WTC11 (cell line): ENCODE data around the gene RNF25. TPM values are rescaled to one million over a fixed set of nuclear protein-coding genes. Genes with fewer than 3 reads are reported as not detected.

Source experiments
- ATAC-seq: fragments of 200-7000 bp; cut with Tn5 transposase; 2 replicates; pipeline ENCODE4 v1.10.0; 2021; ENCODE audit warnings: mild to moderate bottlenecking, moderate library complexity
- Bru-seq: library from RNA; stranded (reverse); fragments of 400-500 nt; gene quantifications from one replicate; lab custom pipeline; 2021; lab: Mats Ljungman, UMichigan
- CTCF ChIA-PET: fragments of 300-600 bp; sonication (Branson Sonifier 250); formaldehyde crosslinking; loops from one replicate; lab custom pipeline; 2021; ENCODE audit warnings: antibody characterized with exemption; lab: Charles Lee
- POLR2A ChIA-PET: fragments of 350-600 bp; sonication (Branson Sonifier 250); formaldehyde crosslinking; loops from one replicate; lab custom pipeline; 2021; ENCODE audit warnings: antibody characterized with exemption; lab: Charles Lee
- DNase-seq: peaks from one replicate; pipeline ENCODE4 v3.0.0; 2021; ENCODE audit warnings: low spot score
- H3K27ac Mint-ChIP-seq: 2 replicates; pipeline ENCODE4 v1.8.0; 2021; ENCODE audit warnings: mixed read lengths
- H3K27me3 Mint-ChIP-seq: 2 replicates; pipeline ENCODE4 v1.8.0; 2021; ENCODE audit warnings: low read depth, mild to moderate bottlenecking, moderate library complexity, mixed read lengths
- H3K36me3 Mint-ChIP-seq: 2 replicates; pipeline ENCODE4 v1.8.0; 2021; ENCODE audit warnings: mixed read lengths
- H3K4me1 Mint-ChIP-seq: 2 replicates; pipeline ENCODE4 v1.8.0; 2022; ENCODE audit warnings: mixed read lengths
- H3K4me3 Mint-ChIP-seq: 2 replicates; pipeline ENCODE4 v1.8.0; 2021; ENCODE audit warnings: mild to moderate bottlenecking, moderate library complexity, mixed read lengths
- H3K9me3 Mint-ChIP-seq: 2 replicates; pipeline ENCODE4 v1.8.0; 2021; ENCODE audit warnings: mixed read lengths
- AFF4 ChIP-seq: sonication (generic); formaldehyde crosslinking; IDR thresholded peaks from 2 replicates; pipeline ENCODE4 v1.8.1; 2023; ENCODE audit warnings: mild to moderate bottlenecking, missing genetic modification reagents, borderline replicate concordance
- ARID4B ChIP-seq: sonication (generic); formaldehyde crosslinking; IDR thresholded peaks from 2 replicates; pipeline ENCODE4 v1.8.0; 2023; ENCODE audit warnings: missing genetic modification reagents, mild to moderate bottlenecking, borderline replicate concordance
- CREB1 ChIP-seq: sonication (generic); formaldehyde crosslinking; IDR thresholded peaks from 2 replicates; pipeline ENCODE4 v1.8.0; 2023; ENCODE audit warnings: mild to moderate bottlenecking, missing genetic modification reagents
- EMX1 ChIP-seq: fragments of 250-450 bp; sonication (Bioruptor Pico); IDR thresholded peaks from 2 replicates; pipeline ENCODE4 v1.8.0; 2021; ENCODE audit warnings: mild to moderate bottlenecking
- ERG ChIP-seq: fragments of 250-450 bp; sonication (Bioruptor Pico); IDR thresholded peaks from 2 replicates; pipeline ENCODE4 v1.8.0; 2021; ENCODE audit warnings: mild to moderate bottlenecking
- ETV6 ChIP-seq: sonication (generic); formaldehyde crosslinking; IDR thresholded peaks from 2 replicates; pipeline ENCODE4 v1.8.1; 2022; ENCODE audit warnings: mild to moderate bottlenecking, missing genetic modification reagents
- FOXK1 ChIP-seq: sonication (generic); formaldehyde crosslinking; IDR thresholded peaks from 2 replicates; pipeline ENCODE4 v1.8.0; 2022; ENCODE audit warnings: mild to moderate bottlenecking, moderate library complexity, missing genetic modification reagents
- GABPB1 ChIP-seq: sonication (generic); formaldehyde crosslinking; IDR thresholded peaks from 2 replicates; pipeline ENCODE4 v1.8.1; 2023; ENCODE audit warnings: mild to moderate bottlenecking, missing genetic modification reagents
- MAX ChIP-seq: sonication (generic); formaldehyde crosslinking; IDR thresholded peaks from 2 replicates; pipeline ENCODE4 v1.8.0; 2022; ENCODE audit warnings: mild to moderate bottlenecking, missing genetic modification reagents
- SP1 ChIP-seq: sonication (generic); formaldehyde crosslinking; conservative IDR thresholded peaks from 2 replicates; pipeline ENCODE4 v1.8.1; 2022; ENCODE audit warnings: missing genetic modification reagents
- TEAD1 ChIP-seq: sonication (generic); formaldehyde crosslinking; IDR thresholded peaks from 2 replicates; pipeline ENCODE4 v1.8.0; 2022; ENCODE audit warnings: mild to moderate bottlenecking, missing genetic modification reagents
- USF2 ChIP-seq: sonication (generic); formaldehyde crosslinking; IDR thresholded peaks from 2 replicates; pipeline ENCODE4 v1.8.1; 2023; ENCODE audit warnings: mild to moderate bottlenecking, missing genetic modification reagents, moderate library complexity
- ZNF232 ChIP-seq: sonication (generic); formaldehyde crosslinking; IDR thresholded peaks from 2 replicates; pipeline ENCODE4 v1.8.0; 2022; ENCODE audit warnings: mild to moderate bottlenecking, missing genetic modification reagents
- ZNF281 ChIP-seq: sonication (generic); formaldehyde crosslinking; IDR thresholded peaks from 2 replicates; pipeline ENCODE4 v1.8.0; 2023; ENCODE audit warnings: mild to moderate bottlenecking, missing genetic modification reagents
- ZNF396 ChIP-seq: fragments of 250-450 bp; sonication (Bioruptor Pico); IDR thresholded peaks from 2 replicates; pipeline ENCODE4 v1.8.0; 2021; ENCODE audit warnings: mild to moderate bottlenecking, moderate library complexity, borderline replicate concordance
- ZNF671 ChIP-seq: fragments of 250-450 bp; sonication (Bioruptor Pico); IDR thresholded peaks from 2 replicates; pipeline ENCODE4 v1.8.0; 2021; ENCODE audit warnings: mild to moderate bottlenecking
- long read RNA-seq, 3 experiments: library from RNA in 1 of 3; library from capped mRNA in 1 of 3; library from polyadenylated mRNA in 1 of 3; unstranded in 2 of 3; stranded (forward) in 1 of 3; transcript quantifications; one replicate each; pipeline ENCODE4 v2.0.0, GENCODE V29; 2021
- total RNA-seq: library from RNA; stranded (reverse); gene quantifications from 3 replicates; pipeline ENCODE4 v1.2.3, GENCODE V29; 2021

RNF25 gene
- 20.3 to 25.1 TPM (median 23.9 TPM) in 3 replicates for total RNA-seq
- percentile 78 among the genes with signal in this experiment for Bru-seq, nascent RNA
- long read RNA-seq, experiment 1, transcript RNF25-201 (10 exons, 1,914 nt), result major isoform, 76 of 94 reads
- long read RNA-seq, experiment 1, partial matches to known transcripts, result 4 of 94 reads
- long read RNA-seq, experiment 1, other reads (novel, unspliced or antisense), result 14 of 94 reads
- long read RNA-seq, experiment 2, transcript RNF25-201 (10 exons, 1,914 nt), result major isoform, 7 of 17 reads
- long read RNA-seq, experiment 2, partial matches to known transcripts, result 3 of 17 reads
- long read RNA-seq, experiment 2, other reads (novel, unspliced or antisense), result 6 of 17 reads
- long read RNA-seq, experiment 3, transcript RNF25-201 (10 exons, 1,914 nt), result major isoform, 66 of 81 reads
- long read RNA-seq, experiment 3, partial matches to known transcripts, result 0 of 81 reads
- long read RNA-seq, experiment 3, other reads (novel, unspliced or antisense), result 11 of 81 reads

GRCh38 chr2:218671654-218672566 is at the start of gene RNF25, which contains the start of gene STK36:
Gene RNF25 (minus strand): TSS chr2:218672002. CDS start chr2:218671970, 32 bp downstream.
Gene STK36 (plus strand): TSS chr2:218672086. CDS start chr2:218672830, 744 bp downstream.
- peak; percentile 85 for DNase-seq
- CTCF ChIA-PET, result interaction anchor here (0.7 to 2.8 kb wide), 6 partner anchors 13 to 358 kb away, joined by 3 to 19 read pairs (median 12); partner anchors contain the start of genes BCS1L, TTLL4 and ZNF142
- H3K27me3 Mint-ChIP-seq, result no peaks in the 10 kb centered on the region
- peak within 1 kb of the TSS; percentile 98 for H3K4me3 Mint-ChIP-seq
- peak; percentile 96 for ATAC-seq
- peaks cover 13% of the 10 kb centered on the region for H3K4me1 Mint-ChIP-seq
- POLR2A ChIA-PET, result interaction anchor here (0.5 to 2.0 kb wide), 5 partner anchors 13 to 923 kb away, joined by 3 to 24 read pairs (median 4); partner anchors contain the start of genes BCS1L, USP37 and ZNF142
- H3K36me3 Mint-ChIP-seq, result peaks cover 20% of the 10 kb centered on the region
- peak within 1 kb of the TSS; percentile 93 for H3K27ac Mint-ChIP-seq
- no peaks in the 10 kb centered on the region for H3K9me3 Mint-ChIP-seq
- peak; percentile 56; the same call in 1 of the 2 replicates for TF ChIP-seq TEAD1 (CRISPR knock-in tag)
- peak; percentile 79; the same call in 1 of the 2 replicates for TF ChIP-seq ETV6 (CRISPR knock-in tag)
- 0 out of 2 replicates have a peak, but pooled peaks have one; percentile 11 for TF ChIP-seq CREB1 (CRISPR knock-in tag)
- TF ChIP-seq ERG (CRISPR knock-in tag), result no peak
- peak; percentile 57; the same call in 1 of the 2 replicates for TF ChIP-seq GABPB1 (CRISPR knock-in tag)
- TF ChIP-seq FOXK1 (CRISPR knock-in tag), result peak; percentile 10
- no peak for TF ChIP-seq ZNF671
- TF ChIP-seq SP1 (CRISPR knock-in tag), result 0 out of 2 replicates have a peak, but pooled peaks have one; percentile 38
- TF ChIP-seq EMX1 (CRISPR knock-in tag), result 0 out of 2 replicates have a peak, but pooled peaks have one; percentile 35
- TF ChIP-seq AFF4 (CRISPR knock-in tag), result 0 out of 2 replicates have a peak, but pooled peaks have one; percentile 25
- TF ChIP-seq MAX (CRISPR knock-in tag), result peak; percentile 74
- peak; percentile 44; the same call in 1 of the 2 replicates for TF ChIP-seq ARID4B
- 0 out of 2 replicates have a peak, but pooled peaks have one; percentile 8 for TF ChIP-seq USF2 (CRISPR knock-in tag)
- 0 out of 2 replicates have a peak, but pooled peaks have one; percentile 36 for TF ChIP-seq ZNF232 (CRISPR knock-in tag)
- TF ChIP-seq ZNF396, result no peak
- TF ChIP-seq ZNF281 (CRISPR knock-in tag), result no peak
